Esophagus squamous epithelium (tissue), 5 donors: ENCODE results near the gene ATP12A. TPM values are rescaled to one million over a fixed set of nuclear protein-coding genes. Genes with fewer than 3 reads are reported as not detected.
A peak's percentile ranks its signal among the peaks of the same experiment; 100 is the strongest.

Experiments
- DNase-seq: peaks from one replicate; lab custom pipeline; 2025; lab: John Stamatoyannopoulos, UW
- H3K27ac ChIP-seq, 4 donors: fragments of 200-600 bp; sonication (generic); one replicate each; pipeline ENCODE4 v1.5.1; 2016 to 2019; ENCODE audit warnings: mild to moderate bottlenecking in 1 of 4
- H3K27me3 ChIP-seq, 4 donors: fragments of 200-600 bp; sonication (generic); 1 replicate in 3 of 4; 2 replicates in 1 of 4; pipeline versions ENCODE4 v1.5.1 to v1.6.0; 2017 to 2021; ENCODE audit warnings: antibody characterized with exemption in 1 of 4
- H3K36me3 ChIP-seq, 3 donors: fragments of 200-600 bp; sonication (generic); one replicate each; pipeline ENCODE4 v1.5.1; 2016 to 2019
- H3K4me1 ChIP-seq, 3 donors: fragments of 200-600 bp; sonication (generic); one replicate each; pipeline ENCODE4 v1.5.1; 2017 to 2019
- H3K4me3 ChIP-seq, 4 donors: fragments of 200-600 bp; sonication (generic); 1 replicate in 3 of 4; 2 replicates in 1 of 4; pipeline ENCODE4 v1.5.1; 2016 to 2019; ENCODE audit warnings: mild to moderate bottlenecking in 2 of 4, moderate library complexity in 1 of 4
- H3K9me3 ChIP-seq, 3 donors: fragments of 200-600 bp; sonication (generic); one replicate each; pipeline ENCODE4 v1.5.1; 2016 to 2019
- POLR2A ChIP-seq, 4 donors: fragments of 450-650 bp; IDR thresholded peaks; one replicate each; pipeline ENCODE4 v1.6.1; 2017; ENCODE audit warnings: antibody characterized with exemption in 4 of 4, mild to moderate bottlenecking in 4 of 4, moderate library complexity in 3 of 4
- WGBS, 2 donors: methylation state at CpG; one replicate each; pipeline ENCODE4 v1.1.5; 2018; 5-methylcytosine and 5-hydroxymethylcytosine counted together
- intact Hi-C: fragments of 100-400 bp; cut with DNase I; formaldehyde crosslinking; loops from one replicate; pipeline ENCODE4 v1.15.0; 2022
- total RNA-seq, 4 donors: library from RNA; depleted of rRNA; stranded (reverse); fragments of >200 nt; gene quantifications; one replicate each; pipeline ENCODE4 v1.1.0, GENCODE V29; 2016
- TF ChIP-seq, protein P1 (sequence below), 6 experiments: fragments of 450-650 bp in 4 of 6; fragments of 200-600 bp in 2 of 6; sonication (generic) in 2 of 6; IDR thresholded peaks; one replicate each; pipeline ENCODE4 v1.5.1; 2016 to 2019; ENCODE audit warnings: antibody characterized with exemption in 6 of 6, mild to moderate bottlenecking in 4 of 6, moderate library complexity in 4 of 6
- donor health status: DM: yes; HTN: yes; CAD: no.

ATP12A gene
- total RNA-seq, 4 donors from 2014 or later, result 0.31 to 2.9 (median 2.4) TPM

DNA sequence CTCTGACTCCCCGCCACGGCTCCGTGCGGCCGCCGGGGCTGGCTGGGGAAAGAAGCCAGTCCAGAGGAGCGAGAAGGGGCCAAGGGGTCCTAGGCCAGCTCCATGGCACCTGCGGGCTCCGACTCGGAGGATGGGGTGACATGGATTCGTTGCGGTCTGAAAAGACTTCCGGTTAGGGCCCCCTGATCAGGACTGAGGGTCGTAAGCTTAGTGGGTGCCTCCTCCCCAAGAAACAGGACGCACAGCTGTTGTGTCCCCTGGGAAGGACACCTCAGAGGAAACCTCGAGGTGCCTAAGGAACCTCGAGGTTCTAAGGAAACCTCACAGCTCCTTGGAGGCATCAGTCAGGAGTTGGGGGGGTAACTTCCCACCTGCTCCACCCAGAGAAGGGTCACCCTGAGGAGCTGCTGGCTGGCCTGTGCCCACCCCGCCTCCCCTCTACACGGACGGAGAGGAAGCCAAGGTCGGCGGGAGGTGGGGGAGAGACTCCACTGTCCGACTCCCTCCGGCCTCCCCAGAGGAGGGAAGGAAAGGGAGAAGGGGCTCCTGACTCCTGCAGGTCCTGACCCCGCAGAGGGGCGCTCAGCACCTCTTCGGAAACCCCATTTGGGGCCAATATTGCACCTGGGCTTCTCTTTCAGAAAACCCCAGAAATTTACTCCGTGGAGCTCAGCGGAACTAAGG is 855 bp downstream of the ATP12A start:
- H3K36me3 ChIP-seq, result no peaks in the 10 kb centered on the region
- H3K27ac ChIP-seq, result no peak overlapping the region
- no peak for TF ChIP-seq POLR2A (IDR thresholded peaks at IDR 0.05)
- TF ChIP-seq, protein P1, sequence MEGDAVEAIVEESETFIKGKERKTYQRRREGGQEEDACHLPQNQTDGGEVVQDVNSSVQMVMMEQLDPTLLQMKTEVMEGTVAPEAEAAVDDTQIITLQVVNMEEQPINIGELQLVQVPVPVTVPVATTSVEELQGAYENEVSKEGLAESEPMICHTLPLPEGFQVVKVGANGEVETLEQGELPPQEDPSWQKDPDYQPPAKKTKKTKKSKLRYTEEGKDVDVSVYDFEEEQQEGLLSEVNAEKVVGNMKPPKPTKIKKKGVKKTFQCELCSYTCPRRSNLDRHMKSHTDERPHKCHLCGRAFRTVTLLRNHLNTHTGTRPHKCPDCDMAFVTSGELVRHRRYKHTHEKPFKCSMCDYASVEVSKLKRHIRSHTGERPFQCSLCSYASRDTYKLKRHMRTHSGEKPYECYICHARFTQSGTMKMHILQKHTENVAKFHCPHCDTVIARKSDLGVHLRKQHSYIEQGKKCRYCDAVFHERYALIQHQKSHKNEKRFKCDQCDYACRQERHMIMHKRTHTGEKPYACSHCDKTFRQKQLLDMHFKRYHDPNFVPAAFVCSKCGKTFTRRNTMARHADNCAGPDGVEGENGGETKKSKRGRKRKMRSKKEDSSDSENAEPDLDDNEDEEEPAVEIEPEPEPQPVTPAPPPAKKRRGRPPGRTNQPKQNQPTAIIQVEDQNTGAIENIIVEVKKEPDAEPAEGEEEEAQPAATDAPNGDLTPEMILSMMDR (IDR thresholded peaks at IDR 0.05), result no peak
- WGBS, 2 donors, result 55 to 91% methylated on average over 8 to 10 of the region's 29 CpGs
- intact Hi-C loops, result no loop called here
- H3K27me3 ChIP-seq, result peaks cover 5 to 74% (median 7%) of the 10 kb centered on the region in 4 donors
- no peaks in the 10 kb centered on the region for H3K9me3 ChIP-seq
- H3K4me3 ChIP-seq, result peak overlapping the region; percentile 33 to 69 (median 42)
- peaks cover 6 to 31% (median 10%) of the 10 kb centered on the region in 3 donors for H3K4me1 ChIP-seq
- DNase-seq, result no peak

DNA sequence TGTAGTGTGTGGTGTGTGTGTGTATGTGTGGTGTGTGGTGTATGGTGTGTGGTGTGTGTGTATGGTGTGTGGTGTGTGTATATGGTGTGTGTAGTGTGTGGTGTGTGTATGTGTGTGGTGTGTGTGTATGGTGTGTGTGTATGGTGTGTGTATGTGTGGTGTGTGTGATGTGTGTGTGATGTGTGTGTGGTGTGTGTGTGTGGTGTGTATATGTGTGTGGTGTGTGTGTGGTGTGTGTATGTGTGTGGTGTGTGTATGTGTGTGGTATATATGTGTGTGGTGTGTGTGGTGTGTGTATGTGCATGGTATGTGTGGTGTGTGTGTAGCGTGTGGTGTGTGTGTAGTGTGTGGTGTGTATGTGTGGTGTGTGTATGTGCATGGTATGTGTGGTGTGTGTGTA is 1.7 kb downstream of the ATP12A start:
- Histone ChIP-seq H3K36me3 (no peaks in the 10 kb centered on the region), H3K27me3 (peaks cover 5 to 69% (median 7%) of the 10 kb centered on the region in 4 donors), H3K4me1 (peaks cover 6 to 31% (median 10%) of the 10 kb centered on the region in 3 donors), H3K27ac (no peak overlapping the region), H3K4me3 (no peak overlapping the region), H3K9me3 (no peaks in the 10 kb centered on the region)
- TF ChIP-seq, protein P1 (IDR thresholded peaks at IDR 0.05), result no peak
- TF ChIP-seq POLR2A (IDR thresholded peaks at IDR 0.05), result no peak
- WGBS, 2 donors, result 91 to 100% methylated on average over 1 of the region's 1 CpG
- DNase-seq, result no peak
- intact Hi-C loops, result no loop called here

DNA sequence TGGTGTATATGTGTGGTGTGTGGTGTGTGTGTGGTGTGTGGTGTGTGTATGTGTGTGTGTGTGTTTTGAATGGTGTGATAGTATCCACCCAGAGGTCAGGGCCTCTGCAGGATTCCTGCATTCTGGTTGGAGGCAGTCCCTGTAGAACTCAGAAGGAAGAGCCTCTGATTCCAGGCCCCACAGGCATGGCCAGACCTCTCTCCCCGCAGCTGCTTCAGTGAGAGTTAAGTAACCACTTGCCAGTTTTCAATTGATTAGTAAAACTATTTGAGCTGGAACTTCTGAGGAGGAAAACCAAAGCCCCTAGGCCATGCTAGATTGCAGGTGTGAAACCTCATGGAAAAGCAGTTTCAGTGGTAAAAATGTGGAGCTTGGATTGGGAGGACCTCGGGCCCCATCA is 2.1 kb downstream of the ATP12A start:
- Histone ChIP-seq H3K9me3 (no peaks in the 10 kb centered on the region), H3K36me3 (no peaks in the 10 kb centered on the region), H3K4me1 (peaks cover 6 to 31% (median 10%) of the 10 kb centered on the region in 3 donors), H3K27ac (no peak overlapping the region), H3K4me3 (no peak overlapping the region), H3K27me3 (peaks cover 5 to 69% (median 7%) of the 10 kb centered on the region in 4 donors)
- WGBS, 2 donors, result 22 to 33% methylated on average over 1 of the region's 2 CpGs
- no peak for TF ChIP-seq POLR2A (IDR thresholded peaks at IDR 0.05)
- TF ChIP-seq, protein P1 (IDR thresholded peaks at IDR 0.05), result no peak
- DNase-seq, result no peak
- intact Hi-C loops, result no loop called here

DNA sequence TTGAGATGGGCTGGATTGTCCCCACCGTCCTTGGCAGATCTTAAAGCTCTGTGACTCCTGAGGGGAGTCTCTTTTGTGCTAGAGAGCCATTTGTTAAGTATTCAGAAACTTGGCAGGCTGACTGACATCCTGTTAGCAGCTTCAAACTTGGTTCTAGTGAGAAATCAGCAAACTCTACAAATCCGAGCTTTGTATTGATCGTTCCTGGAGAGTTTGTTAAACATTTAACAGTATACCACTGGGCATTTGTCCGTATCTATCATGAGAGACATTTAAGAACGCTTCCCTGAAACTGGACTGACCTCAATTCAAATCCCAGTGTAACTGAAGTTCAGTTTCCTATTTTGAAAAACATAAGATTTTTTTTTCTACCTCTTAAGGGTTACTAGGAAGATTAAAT is 3.1 kb downstream of the ATP12A start:
- TF ChIP-seq POLR2A (IDR thresholded peaks at IDR 0.05), result no peak
- TF ChIP-seq, protein P1 (IDR thresholded peaks at IDR 0.05), result no peak
- Histone ChIP-seq H3K27ac (no peak overlapping the region), H3K36me3 (no peaks in the 10 kb centered on the region), H3K9me3 (no peaks in the 10 kb centered on the region), H3K4me3 (no peak overlapping the region), H3K4me1 (peaks cover 6 to 35% (median 10%) of the 10 kb centered on the region in 3 donors), H3K27me3 (peaks cover 5 to 69% (median 7%) of the 10 kb centered on the region in 4 donors)
- intact Hi-C loops, result no loop called here
- 48 to 59% methylated on average over 5 of the region's 5 CpGs for WGBS, 2 donors
- no peak for DNase-seq

DNA sequence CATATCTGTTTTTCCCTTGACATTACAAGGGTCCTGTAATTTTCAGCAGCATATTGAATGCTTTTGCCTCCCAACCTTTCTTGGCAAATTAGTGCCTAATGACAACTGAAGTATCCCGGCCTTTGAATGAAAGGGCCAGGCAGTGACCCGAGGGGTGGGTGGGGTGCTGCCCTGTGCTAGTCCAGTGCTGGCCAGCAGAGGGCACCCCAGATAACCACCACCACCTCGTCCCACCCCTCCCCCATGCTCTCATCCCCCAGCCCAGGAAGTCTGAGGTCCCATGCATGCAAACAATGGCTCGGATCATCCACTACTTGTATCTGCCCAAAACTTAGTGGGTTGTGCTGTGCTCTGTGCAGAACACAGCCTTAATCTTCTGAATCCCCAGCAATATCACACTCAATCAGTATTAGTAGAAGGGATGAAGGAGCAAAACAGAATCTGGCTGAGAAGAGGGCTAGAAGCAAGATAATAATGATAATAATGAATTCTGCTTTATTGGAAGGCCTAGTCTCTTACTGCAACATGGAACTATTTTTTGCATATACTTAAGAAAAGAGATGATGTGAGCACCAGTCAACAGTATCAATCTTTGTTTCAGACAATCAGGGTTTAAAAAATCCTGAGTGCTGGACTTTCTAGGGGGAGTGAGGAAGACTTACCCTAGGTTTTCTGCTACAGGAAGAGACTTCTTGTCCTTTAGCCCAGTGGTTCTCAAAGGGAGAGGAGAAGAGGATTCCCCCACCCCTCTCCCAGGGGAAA is 3.8 kb downstream of the ATP12A start:
- no peaks in the 10 kb centered on the region for H3K9me3 ChIP-seq
- H3K27me3 ChIP-seq, result peaks cover 5 to 69% (median 7%) of the 10 kb centered on the region in 4 donors
- intact Hi-C loops, result no loop called here
- H3K4me1 ChIP-seq, result peaks cover 6 to 41% (median 10%) of the 10 kb centered on the region in 3 donors
- H3K4me3 ChIP-seq, result no peak overlapping the region
- DNase-seq, result no peak
- 7 to 10% methylated on average over 3 to 4 of the region's 4 CpGs for WGBS, 2 donors
- H3K27ac ChIP-seq, result no peak overlapping the region
- H3K36me3 ChIP-seq, result no peaks in the 10 kb centered on the region
- TF ChIP-seq, protein P1 (IDR thresholded peaks at IDR 0.05), result peak; percentile 49 to 79 (median 60)
- TF ChIP-seq POLR2A (IDR thresholded peaks at IDR 0.05), result no peak
